Measurements from ENCODE around the gene MAN2C1. TPM values are rescaled to one million over a fixed set of nuclear protein-coding genes. Genes with fewer than 3 reads are reported as not detected.

Gene MAN2C1
- total RNA-seq, 2 donors from 2014 or later: 150 to 224 TPM

DNA sequence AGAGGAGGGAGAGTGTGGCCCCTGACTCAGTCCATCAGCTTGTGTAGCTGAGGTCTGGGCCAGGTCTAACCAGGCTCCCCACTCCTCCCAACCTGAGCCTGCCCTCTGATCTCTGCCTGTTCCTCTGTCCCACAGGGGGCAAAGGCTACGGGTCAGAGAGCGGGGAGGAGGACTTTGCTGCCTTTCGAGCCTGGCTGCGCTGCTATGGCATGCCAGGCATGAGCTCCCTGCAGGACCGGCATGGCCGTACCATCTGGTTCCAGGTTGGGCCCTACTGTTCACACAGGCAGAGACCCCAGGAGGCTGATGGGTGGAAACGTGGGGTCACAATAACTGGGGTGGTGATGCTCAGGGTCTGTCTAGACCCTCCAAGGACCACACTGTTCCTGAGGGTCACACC lies 14.8 kb downstream of the MAN2C1 start:
- peaks cover 17% of the 10 kb centered on the region for H3K27me3 Mint-ChIP-seq (ENCODE audit: insufficient read depth)
- H3K4me3 ChIP-seq (ENCODE audit: low read length): no peak overlapping the region

DNA sequence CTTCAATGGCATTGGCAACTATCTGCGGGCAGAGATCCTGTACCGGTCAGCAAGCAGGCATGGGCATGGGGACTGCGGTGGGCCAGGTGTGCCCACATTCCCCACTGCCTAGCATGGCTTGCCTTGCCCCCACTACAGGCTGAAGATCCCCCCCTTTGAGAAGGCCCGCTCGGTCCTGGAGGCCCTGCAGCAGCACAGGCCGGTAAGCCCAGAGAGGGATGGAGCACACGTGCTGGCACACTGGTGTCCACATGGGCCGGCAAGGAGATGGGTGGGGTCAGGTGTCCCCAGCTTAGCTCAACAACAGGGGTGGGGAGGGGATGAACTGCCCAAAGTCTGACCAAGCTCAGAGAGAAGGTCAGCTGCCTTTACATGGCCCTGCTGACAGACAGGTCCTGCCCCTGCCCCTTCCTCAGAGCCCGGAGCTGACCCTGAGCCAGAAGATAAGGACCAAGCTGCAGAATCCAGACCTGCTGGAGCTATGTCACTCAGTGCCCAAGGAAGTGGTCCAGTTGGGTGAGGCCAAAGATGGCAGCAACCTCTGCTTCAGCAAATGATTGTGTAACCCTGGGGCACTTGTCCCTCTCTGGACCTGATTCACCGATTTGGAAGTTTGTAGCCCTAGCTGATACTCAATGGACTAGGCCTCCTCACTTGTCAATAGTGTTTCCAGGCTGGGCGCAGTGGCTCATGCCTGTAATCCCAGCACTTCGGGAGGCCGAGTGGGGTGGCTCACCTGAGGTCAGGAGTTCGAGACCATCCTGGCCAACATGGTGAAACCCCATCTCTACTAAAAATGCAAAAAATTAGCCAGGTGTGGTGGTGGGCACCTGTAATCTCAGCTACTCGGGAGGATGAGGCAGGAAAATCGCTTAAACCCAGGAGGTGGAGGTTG lies 16.0 kb downstream of the MAN2C1 start:
- peaks cover 3% of the 10 kb centered on the region for H3K36me3 Mint-ChIP-seq (ENCODE audit: low read depth)
- Histone ChIP-seq H3K36me3 (ENCODE audit: control insufficient read depth, insufficient read depth, low read length) (peaks cover 6% of the 10 kb centered on the region), H3K4me3 (ENCODE audit: low read length) (no peak overlapping the region), H3K9me3 (ENCODE audit: control insufficient read depth, low read length) (no peaks in the 10 kb centered on the region), H3K4me1 (ENCODE audit: control insufficient read depth, insufficient read depth, low read length) (no peaks in the 10 kb centered on the region), H3K9ac (ENCODE audit: extremely low read depth, low read length, poor library complexity, severe bottlenecking) (no peak overlapping the region), H3K27ac (ENCODE audit: low read depth, low read length) (no peak overlapping the region), H3K27me3 (ENCODE audit: control insufficient read depth, insufficient read depth, low read length, poor library complexity, severe bottlenecking) (no peaks in the 10 kb centered on the region)
- H3K27ac Mint-ChIP-seq: no peak overlapping the region
- no peak overlapping the region for H3K4me3 Mint-ChIP-seq
- H3K9me3 Mint-ChIP-seq: no peaks in the 10 kb centered on the region
- H3K27me3 Mint-ChIP-seq (ENCODE audit: insufficient read depth): peaks cover 21% of the 10 kb centered on the region
- TF ChIP-seq, protein P1, sequence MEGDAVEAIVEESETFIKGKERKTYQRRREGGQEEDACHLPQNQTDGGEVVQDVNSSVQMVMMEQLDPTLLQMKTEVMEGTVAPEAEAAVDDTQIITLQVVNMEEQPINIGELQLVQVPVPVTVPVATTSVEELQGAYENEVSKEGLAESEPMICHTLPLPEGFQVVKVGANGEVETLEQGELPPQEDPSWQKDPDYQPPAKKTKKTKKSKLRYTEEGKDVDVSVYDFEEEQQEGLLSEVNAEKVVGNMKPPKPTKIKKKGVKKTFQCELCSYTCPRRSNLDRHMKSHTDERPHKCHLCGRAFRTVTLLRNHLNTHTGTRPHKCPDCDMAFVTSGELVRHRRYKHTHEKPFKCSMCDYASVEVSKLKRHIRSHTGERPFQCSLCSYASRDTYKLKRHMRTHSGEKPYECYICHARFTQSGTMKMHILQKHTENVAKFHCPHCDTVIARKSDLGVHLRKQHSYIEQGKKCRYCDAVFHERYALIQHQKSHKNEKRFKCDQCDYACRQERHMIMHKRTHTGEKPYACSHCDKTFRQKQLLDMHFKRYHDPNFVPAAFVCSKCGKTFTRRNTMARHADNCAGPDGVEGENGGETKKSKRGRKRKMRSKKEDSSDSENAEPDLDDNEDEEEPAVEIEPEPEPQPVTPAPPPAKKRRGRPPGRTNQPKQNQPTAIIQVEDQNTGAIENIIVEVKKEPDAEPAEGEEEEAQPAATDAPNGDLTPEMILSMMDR (conservative IDR thresholded peaks at IDR 0.05): no peak
- 95% methylated on average over 9 to 16 of the region's 16 CpGs for WGBS, 2 experiments (ENCODE audit: insufficient coverage in 1 of 2, insufficient read length in 1 of 2)
- H3K4me1 Mint-ChIP-seq: peaks cover 2% of the 10 kb centered on the region
- no peak for DNase-seq

More for the DNA sequence above, 14.8 kb downstream of the MAN2C1 start:
- Histone ChIP-seq H3K27ac (ENCODE audit: low read depth, low read length) (no peak overlapping the region), H3K9me3 (ENCODE audit: control insufficient read depth, low read length) (no peaks in the 10 kb centered on the region), H3K27me3 (ENCODE audit: control insufficient read depth, insufficient read depth, low read length, poor library complexity, severe bottlenecking) (no peaks in the 10 kb centered on the region), H3K4me1 (ENCODE audit: control insufficient read depth, insufficient read depth, low read length) (no peaks in the 10 kb centered on the region), H3K36me3 (ENCODE audit: control insufficient read depth, insufficient read depth, low read length) (peaks cover 13% of the 10 kb centered on the region), H3K9ac (ENCODE audit: extremely low read depth, low read length, poor library complexity, severe bottlenecking) (no peak overlapping the region)
- no peak for DNase-seq
- H3K36me3 Mint-ChIP-seq (ENCODE audit: low read depth): peaks cover 8% of the 10 kb centered on the region
- peaks cover 2% of the 10 kb centered on the region for H3K4me1 Mint-ChIP-seq
- H3K27ac Mint-ChIP-seq: no peak overlapping the region
- no peak overlapping the region for H3K4me3 Mint-ChIP-seq
- 89 to 92% methylated on average over 6 to 7 of the region's 7 CpGs for WGBS, 2 experiments (ENCODE audit: insufficient coverage in 1 of 2, insufficient read length in 1 of 2)
- TF ChIP-seq, protein P1 (conservative IDR thresholded peaks at IDR 0.05): no peak
- no peaks in the 10 kb centered on the region for H3K9me3 Mint-ChIP-seq

DNA sequence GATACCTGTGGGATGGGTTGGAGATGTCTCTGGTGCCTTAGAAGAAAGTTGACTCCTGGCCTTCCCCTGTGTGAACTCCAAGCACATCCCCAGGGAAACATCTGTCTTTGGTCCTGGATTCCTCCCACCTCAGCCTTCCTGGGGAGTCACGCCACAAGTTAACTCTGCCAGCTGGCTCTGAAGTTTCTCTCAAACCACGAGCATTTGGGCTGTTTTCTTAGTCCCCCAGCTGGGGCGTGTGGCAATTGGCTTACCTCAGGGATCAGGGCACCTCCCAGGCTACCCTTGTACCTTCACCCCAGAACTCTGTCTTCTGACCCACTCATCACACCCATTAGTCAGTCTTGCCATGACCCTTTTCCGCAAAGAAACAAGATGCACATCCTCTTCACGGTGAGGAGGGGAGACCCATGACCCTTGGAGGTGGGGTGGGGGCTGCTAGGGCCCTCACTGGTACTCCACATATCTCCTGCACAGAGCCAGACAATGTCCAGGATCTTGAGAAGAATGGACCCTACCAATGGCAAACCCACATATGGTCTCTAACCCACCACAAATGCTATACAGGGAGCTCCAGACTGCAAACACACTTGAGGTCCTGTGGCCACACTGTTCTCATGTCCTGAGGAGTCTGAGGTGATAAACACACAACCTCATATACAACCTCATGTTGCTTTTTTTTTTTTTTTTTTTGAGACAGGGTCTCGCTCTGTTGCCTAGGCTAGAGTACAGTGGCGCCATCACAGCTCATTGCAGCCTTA lies 17.6 kb downstream of the MAN2C1 start:
- H3K4me1 Mint-ChIP-seq: peaks cover 2% of the 10 kb centered on the region
- Histone ChIP-seq H3K9me3 (ENCODE audit: control insufficient read depth, low read length) (no peaks in the 10 kb centered on the region), H3K4me1 (ENCODE audit: control insufficient read depth, insufficient read depth, low read length) (no peaks in the 10 kb centered on the region), H3K27ac (ENCODE audit: low read depth, low read length) (no peak overlapping the region), H3K4me3 (ENCODE audit: low read length) (no peak overlapping the region), H3K27me3 (ENCODE audit: control insufficient read depth, insufficient read depth, low read length, poor library complexity, severe bottlenecking) (peaks cover 8% of the 10 kb centered on the region), H3K36me3 (ENCODE audit: control insufficient read depth, insufficient read depth, low read length) (no peaks in the 10 kb centered on the region), H3K9ac (ENCODE audit: extremely low read depth, low read length, poor library complexity, severe bottlenecking) (no peak overlapping the region)
- no peaks in the 10 kb centered on the region for H3K9me3 Mint-ChIP-seq
- WGBS, 2 experiments (ENCODE audit: insufficient coverage in 1 of 2, insufficient read length in 1 of 2): 91 to 94% methylated on average over 4 to 7 of the region's 7 CpGs
- H3K36me3 Mint-ChIP-seq (ENCODE audit: low read depth): peaks cover 3% of the 10 kb centered on the region
- H3K4me3 Mint-ChIP-seq: no peak overlapping the region
- no peak for DNase-seq
- TF ChIP-seq, protein P1 (conservative IDR thresholded peaks at IDR 0.05): no peak
- H3K27me3 Mint-ChIP-seq (ENCODE audit: insufficient read depth): peaks cover 35% of the 10 kb centered on the region
- no peak overlapping the region for H3K27ac Mint-ChIP-seq
